ENCODE data around the gene CCDC92. TPM values are rescaled to one million over a fixed set of nuclear protein-coding genes. Genes with fewer than 3 reads are reported as not detected.

Gene CCDC92
- total and polyA plus RNA-seq, 7 experiments from 2014 or later, result 17.3 to 34.4 (median 23.0) TPM

DNA sequence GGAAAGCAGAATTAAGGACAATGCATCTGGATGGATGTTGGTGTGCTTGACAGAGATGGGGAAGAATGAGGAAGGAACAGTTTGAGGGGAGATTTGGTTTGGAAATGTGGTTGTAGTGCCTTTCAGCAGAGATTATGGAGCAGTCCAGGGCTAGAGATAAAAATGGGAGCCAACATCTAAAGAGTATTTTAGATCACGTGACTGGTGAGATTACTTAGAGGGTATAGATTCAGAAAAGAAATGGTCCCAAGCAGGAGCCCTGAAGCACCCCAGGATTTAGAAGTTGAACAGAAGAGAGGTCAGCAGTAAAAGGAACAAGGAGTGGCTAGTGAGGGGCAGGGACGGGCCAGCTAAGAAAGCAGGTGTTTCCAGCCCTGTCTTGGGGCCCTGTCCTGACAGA, 30.0 kb upstream of the CCDC92 start:
- Histone ChIP-seq H3K36me3 (ENCODE audit: control insufficient read depth in 2 of 3, insufficient read depth in 3 of 3, low read length in 3 of 3) (peaks cover 0 to 12% (median 0%) of the 10 kb centered on the region in 3 experiments), H3K4me3 (ENCODE audit: low read length) (no peak overlapping the region), H3K27ac (ENCODE audit: low read depth, low read length) (no peak overlapping the region), H3K27me3 (ENCODE audit: control insufficient read depth in 2 of 2, insufficient read depth in 2 of 2, low read length in 2 of 2) (no peaks in the 10 kb centered on the region), H3K4me1 (ENCODE audit: control insufficient read depth in 2 of 2, insufficient read depth in 2 of 2, low read length in 2 of 2) (peaks cover 0 to 24% of the 10 kb centered on the region in 2 donors), H3K9me3 (ENCODE audit: control insufficient read depth in 2 of 3, low read length in 3 of 3) (no peaks in the 10 kb centered on the region)
- Mint-ChIP-seq H3K4me3 (no peak overlapping the region), H3K27me3 (no peaks in the 10 kb centered on the region), H3K4me1 (peaks cover 20 to 45% (median 33%) of the 10 kb centered on the region in 7 donors), H3K36me3 (peaks cover 0 to 11% (median 8%) of the 10 kb centered on the region in 5 donors), H3K9me3 (no peaks in the 10 kb centered on the region), H3K27ac (no peak overlapping the region)
- ChIA-PET POLR2A (no interaction called here), CTCF (no interaction called here)
- intact Hi-C loops (cut with micrococcal nuclease), result no loop called here
- ATAC-seq, result no peak
- DNase-seq, result no peak

DNA sequence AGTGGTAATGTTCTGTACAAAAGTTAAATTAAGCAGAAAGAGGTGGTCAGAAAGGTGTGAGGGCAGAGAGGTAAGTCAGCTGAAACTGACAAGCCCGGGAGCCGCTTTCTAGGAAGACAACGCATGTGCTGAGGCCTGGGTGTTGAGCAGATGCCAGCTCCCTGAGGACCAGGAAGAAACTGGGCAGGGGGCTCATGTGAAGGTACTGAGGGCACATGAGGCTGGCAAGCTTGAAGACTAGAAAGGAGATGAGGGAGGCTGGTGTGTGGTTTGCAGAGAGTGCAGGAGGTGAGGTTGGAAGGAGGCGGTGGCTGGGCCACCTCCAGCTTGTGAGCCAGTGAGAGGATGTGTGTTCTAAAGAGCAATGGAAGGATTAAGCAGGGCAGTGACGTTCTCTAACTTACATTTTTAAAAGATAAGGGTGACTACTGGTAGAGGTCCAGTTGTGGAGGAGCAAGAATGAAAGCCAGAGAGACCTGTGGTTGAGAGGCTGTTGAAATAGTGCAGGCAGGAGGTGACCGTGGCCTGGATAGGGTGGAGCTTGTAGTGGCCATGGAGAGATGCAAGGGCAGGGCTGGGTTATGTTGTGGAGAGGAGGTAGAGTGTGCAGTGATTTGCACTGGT, 29.5 kb upstream of the CCDC92 start:
- no peak overlapping the region for H3K27ac Mint-ChIP-seq
- H3K4me3 Mint-ChIP-seq, result no peak overlapping the region
- Histone ChIP-seq H3K9me3 (ENCODE audit: control insufficient read depth in 2 of 3, low read length in 3 of 3) (no peaks in the 10 kb centered on the region), H3K27me3 (ENCODE audit: control insufficient read depth in 2 of 2, insufficient read depth in 2 of 2, low read length in 2 of 2) (no peaks in the 10 kb centered on the region), H3K36me3 (ENCODE audit: control insufficient read depth in 2 of 3, insufficient read depth in 3 of 3, low read length in 3 of 3) (peaks cover 0 to 12% (median 0%) of the 10 kb centered on the region in 3 experiments), H3K27ac (ENCODE audit: low read depth, low read length) (no peak overlapping the region), H3K4me1 (ENCODE audit: control insufficient read depth in 2 of 2, insufficient read depth in 2 of 2, low read length in 2 of 2) (peaks cover 0 to 19% of the 10 kb centered on the region in 2 donors), H3K4me3 (ENCODE audit: low read length) (no peak overlapping the region)
- no peaks in the 10 kb centered on the region for H3K9me3 Mint-ChIP-seq
- POLR2A ChIA-PET, result no interaction called here
- H3K4me1 Mint-ChIP-seq, result peaks cover 16 to 45% (median 28%) of the 10 kb centered on the region in 7 donors
- DNase-seq (no peak), ATAC-seq (no peak)
- H3K36me3 Mint-ChIP-seq, result peaks cover 0 to 11% (median 8%) of the 10 kb centered on the region in 5 donors
- no peaks in the 10 kb centered on the region for H3K27me3 Mint-ChIP-seq
- intact Hi-C loops (cut with micrococcal nuclease), result no loop called here
- CTCF ChIA-PET, result interaction anchor here (1.1 kb wide), 1 partner anchor 77 kb away, joined by 3 read pairs; no protein-coding TSS in a partner anchor

DNA sequence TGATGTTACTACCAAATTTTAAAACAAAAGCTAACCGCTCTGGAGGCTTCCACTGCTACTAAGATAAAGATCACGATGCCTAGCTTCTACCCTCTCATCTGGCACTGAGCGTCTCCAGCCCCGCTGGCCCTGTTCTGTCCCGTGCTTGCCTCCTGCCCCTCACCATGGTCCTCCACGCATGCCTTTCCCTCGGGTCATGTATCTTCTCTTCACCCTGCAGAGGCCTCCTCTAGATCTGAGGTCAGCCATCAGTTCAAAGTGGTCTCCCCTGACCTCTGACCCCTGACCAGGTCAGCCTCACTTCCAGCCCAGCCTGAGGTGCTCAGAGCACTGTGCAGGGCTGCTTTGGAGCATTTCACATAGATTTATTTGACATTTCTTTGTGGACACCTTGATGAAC, 28.7 kb upstream of the CCDC92 start:
- no peak overlapping the region for H3K4me3 Mint-ChIP-seq
- H3K27ac Mint-ChIP-seq, result no peak overlapping the region
- Histone ChIP-seq H3K9me3 (ENCODE audit: control insufficient read depth in 2 of 3, low read length in 3 of 3) (no peaks in the 10 kb centered on the region), H3K4me3 (ENCODE audit: low read length) (no peak overlapping the region), H3K4me1 (ENCODE audit: control insufficient read depth in 2 of 2, insufficient read depth in 2 of 2, low read length in 2 of 2) (peaks cover 0 to 11% of the 10 kb centered on the region in 2 donors), H3K27ac (ENCODE audit: low read depth, low read length) (no peak overlapping the region), H3K36me3 (ENCODE audit: control insufficient read depth in 2 of 3, insufficient read depth in 3 of 3, low read length in 3 of 3) (peaks cover 0 to 12% (median 0%) of the 10 kb centered on the region in 3 experiments), H3K27me3 (ENCODE audit: control insufficient read depth in 2 of 2, insufficient read depth in 2 of 2, low read length in 2 of 2) (no peaks in the 10 kb centered on the region)
- CTCF ChIA-PET, result interaction anchor here (1.1 kb wide), 1 partner anchor 76 kb away, joined by 3 read pairs; no protein-coding TSS in a partner anchor
- POLR2A ChIA-PET, result no interaction called here
- peaks cover 12 to 45% (median 27%) of the 10 kb centered on the region in 7 donors for H3K4me1 Mint-ChIP-seq
- H3K9me3 Mint-ChIP-seq, result no peaks in the 10 kb centered on the region
- intact Hi-C loops (cut with micrococcal nuclease), result no loop called here
- H3K27me3 Mint-ChIP-seq, result no peaks in the 10 kb centered on the region
- DNase-seq (no peak), ATAC-seq (no peak)
- H3K36me3 Mint-ChIP-seq, result peaks cover 0 to 12% (median 8%) of the 10 kb centered on the region in 5 donors

DNA sequence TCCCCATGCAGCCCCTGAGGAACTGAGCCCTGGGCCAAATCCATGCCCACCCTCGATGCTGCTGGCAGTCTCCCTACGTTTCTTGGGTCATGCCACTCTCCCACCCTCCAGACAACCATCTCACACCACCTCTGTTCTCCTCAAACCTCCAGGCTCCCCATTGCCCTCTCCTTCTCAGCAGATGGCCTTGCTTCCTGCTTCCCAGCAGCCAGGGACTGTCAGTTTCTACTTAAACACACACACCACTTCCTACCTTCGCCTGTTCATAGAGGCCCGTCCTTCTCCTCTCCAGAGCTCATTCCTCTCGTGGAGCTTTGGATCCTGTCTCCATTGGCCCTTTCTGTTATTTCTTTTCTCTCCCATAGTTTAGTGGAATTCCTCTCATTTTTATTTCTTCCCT, 27.5 kb upstream of the CCDC92 start:
- Histone ChIP-seq H3K27ac (ENCODE audit: low read depth, low read length) (no peak overlapping the region), H3K4me1 (ENCODE audit: control insufficient read depth in 2 of 2, insufficient read depth in 2 of 2, low read length in 2 of 2) (no peaks in the 10 kb centered on the region), H3K27me3 (ENCODE audit: control insufficient read depth in 2 of 2, insufficient read depth in 2 of 2, low read length in 2 of 2) (no peaks in the 10 kb centered on the region), H3K36me3 (ENCODE audit: control insufficient read depth in 2 of 3, insufficient read depth in 3 of 3, low read length in 3 of 3) (peaks cover 0 to 12% (median 0%) of the 10 kb centered on the region in 3 experiments), H3K4me3 (ENCODE audit: low read length) (no peak overlapping the region), H3K9me3 (ENCODE audit: control insufficient read depth in 2 of 3, low read length in 3 of 3) (no peaks in the 10 kb centered on the region)
- H3K36me3 Mint-ChIP-seq, result peaks cover 0 to 11% (median 5%) of the 10 kb centered on the region in 5 donors
- H3K27me3 Mint-ChIP-seq, result no peaks in the 10 kb centered on the region
- H3K27ac Mint-ChIP-seq, result no peak overlapping the region
- DNase-seq (no peak), ATAC-seq (no peak)
- peaks cover 16 to 46% (median 26%) of the 10 kb centered on the region in 7 donors for H3K4me1 Mint-ChIP-seq
- H3K9me3 Mint-ChIP-seq, result no peaks in the 10 kb centered on the region
- POLR2A ChIA-PET, result no interaction called here
- CTCF ChIA-PET, result interaction anchor here (0.6 kb wide), 1 partner anchor 1421 kb away, joined by 3 read pairs; no protein-coding TSS in a partner anchor
- H3K4me3 Mint-ChIP-seq, result no peak overlapping the region
- intact Hi-C loops (cut with micrococcal nuclease), result no loop called here

DNA sequence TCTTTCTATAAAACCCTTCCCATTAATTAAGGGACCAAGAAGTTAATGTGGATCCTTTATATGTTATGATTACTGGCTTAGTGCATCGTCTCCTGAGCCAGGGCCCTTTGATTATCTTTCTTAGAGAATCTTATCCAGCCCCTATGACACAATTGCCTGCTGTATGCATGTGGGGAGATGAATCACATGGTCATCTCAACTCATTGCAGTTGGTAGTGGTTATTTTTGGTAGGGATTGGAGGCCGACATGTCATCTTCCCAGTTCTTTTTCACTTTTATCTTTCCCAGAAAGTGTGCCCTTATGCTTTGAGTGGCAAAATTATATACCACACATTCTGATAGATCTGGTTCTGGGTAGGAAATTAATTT, 26.3 kb upstream of the CCDC92 start:
- ATAC-seq (no peak), DNase-seq (no peak)
- peaks cover 0 to 16% (median 8%) of the 10 kb centered on the region in 5 donors for H3K36me3 Mint-ChIP-seq
- H3K9me3 Mint-ChIP-seq, result no peaks in the 10 kb centered on the region
- no peaks in the 10 kb centered on the region for H3K4me1 ChIP-seq (ENCODE audit: control insufficient read depth in 2 of 2, insufficient read depth in 2 of 2, low read length in 2 of 2)
- H3K27me3 Mint-ChIP-seq, result no peaks in the 10 kb centered on the region
- H3K27ac Mint-ChIP-seq, result peak overlapping the region in 1 of 9 donors; percentile 40
- no peak overlapping the region for H3K27ac ChIP-seq (ENCODE audit: low read depth, low read length)
- H3K4me3 Mint-ChIP-seq, result no peak overlapping the region
- peaks cover 0 to 12% (median 0%) of the 10 kb centered on the region in 3 experiments for H3K36me3 ChIP-seq (ENCODE audit: control insufficient read depth in 2 of 3, insufficient read depth in 3 of 3, low read length in 3 of 3)
- no peak overlapping the region for H3K4me3 ChIP-seq (ENCODE audit: low read length)
- POLR2A ChIA-PET, result no interaction called here
- no peaks in the 10 kb centered on the region for H3K9me3 ChIP-seq (ENCODE audit: control insufficient read depth in 2 of 3, low read length in 3 of 3)
- peaks cover 19 to 54% (median 32%) of the 10 kb centered on the region in 7 donors for H3K4me1 Mint-ChIP-seq
- no peaks in the 10 kb centered on the region for H3K27me3 ChIP-seq (ENCODE audit: control insufficient read depth in 2 of 2, insufficient read depth in 2 of 2, low read length in 2 of 2)
- CTCF ChIA-PET, result interaction anchor here (1.6 kb wide), 1 partner anchor 15 kb away, joined by 5 read pairs; no protein-coding TSS in a partner anchor
- intact Hi-C loops (cut with micrococcal nuclease), result no loop called here

DNA sequence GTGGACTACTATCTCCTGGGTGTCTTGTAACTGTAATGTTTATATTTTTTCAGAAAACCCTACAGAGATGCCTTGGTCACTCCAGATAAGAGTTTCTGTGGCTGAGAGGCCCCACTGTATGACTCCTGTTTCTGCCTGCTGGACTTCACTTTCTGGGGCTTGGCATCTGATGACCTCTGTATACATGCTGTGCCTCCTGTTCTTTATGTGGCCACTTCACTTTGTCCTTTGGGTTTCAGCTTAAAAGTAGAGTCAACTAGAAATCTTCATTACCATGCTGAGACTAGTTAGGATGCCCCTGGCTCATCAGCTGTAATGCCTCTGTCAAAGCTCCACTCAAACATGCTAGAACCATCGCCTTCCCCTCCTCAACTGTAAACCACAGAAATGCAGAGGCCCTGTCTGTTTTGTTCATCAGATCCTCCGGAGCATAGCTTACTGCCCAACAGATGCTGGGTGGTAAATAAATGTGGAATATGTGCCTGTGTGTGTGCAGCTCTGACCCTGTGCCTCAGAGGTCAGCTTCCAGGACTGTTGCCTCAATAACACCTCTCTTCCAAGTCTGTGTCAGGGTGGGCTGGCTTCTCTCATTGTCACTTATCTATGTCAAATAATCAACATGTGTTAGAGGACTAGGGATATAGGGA, 25.8 kb upstream of the CCDC92 start:
- Mint-ChIP-seq H3K36me3 (peaks cover 0 to 20% (median 8%) of the 10 kb centered on the region in 5 donors), H3K4me1 (peaks cover 22 to 54% (median 36%) of the 10 kb centered on the region in 7 donors), H3K27ac (peak overlapping the region in 1 of 9 donors; percentile 40), H3K4me3 (peak overlapping the region in 1 of 10 donors; percentile 3), H3K9me3 (no peaks in the 10 kb centered on the region), H3K27me3 (no peaks in the 10 kb centered on the region)
- Histone ChIP-seq H3K27ac (ENCODE audit: low read depth, low read length) (no peak overlapping the region), H3K36me3 (ENCODE audit: control insufficient read depth in 2 of 3, insufficient read depth in 3 of 3, low read length in 3 of 3) (peaks cover 0 to 8% (median 0%) of the 10 kb centered on the region in 3 experiments), H3K4me3 (ENCODE audit: low read length) (no peak overlapping the region), H3K27me3 (ENCODE audit: control insufficient read depth in 2 of 2, insufficient read depth in 2 of 2, low read length in 2 of 2) (no peaks in the 10 kb centered on the region), H3K9me3 (ENCODE audit: control insufficient read depth in 2 of 3, low read length in 3 of 3) (no peaks in the 10 kb centered on the region), H3K4me1 (ENCODE audit: control insufficient read depth in 2 of 2, insufficient read depth in 2 of 2, low read length in 2 of 2) (no peaks in the 10 kb centered on the region)
- ATAC-seq (no peak), DNase-seq (no peak)
- intact Hi-C loops (cut with micrococcal nuclease), result no loop called here
- ChIA-PET POLR2A (no interaction called here), CTCF (interaction anchor here (1.6 kb wide), 1 partner anchor 14 kb away, joined by 5 read pairs; no protein-coding TSS in a partner anchor)

All from naive thymus-derived CD4-positive, alpha-beta T cell (primary cell).